Trophoblast cell (in vitro differentiated cells and primary cell): ENCODE data around the gene SLC10A7.
A peak's percentile ranks its signal among the peaks of the same experiment; 100 is the strongest.

Experiments
- DNase-seq, 2 donors: peaks; one replicate each; pipeline ENCODE4 v3.0.0-alpha.2; 2016
- H2AFZ ChIP-seq: 2 replicates; pipeline ENCODE4 v1.6.1; 2013; ENCODE audit warnings: low read length, moderate library complexity, mild to moderate bottlenecking; ENCODE audit not compliant: insufficient read depth, poor library complexity
- H2AK5ac ChIP-seq: 2 replicates; pipeline ENCODE4 v1.6.1; 2013; ENCODE audit warnings: mild to moderate bottlenecking, low read length
- H2BK120ac ChIP-seq: 2 replicates; pipeline ENCODE4 v1.6.1; 2013; ENCODE audit warnings: low read length, mild to moderate bottlenecking, moderate library complexity; ENCODE audit not compliant: insufficient read depth, poor library complexity
- H2BK12ac ChIP-seq: 2 replicates; pipeline ENCODE4 v1.6.1; 2013; ENCODE audit warnings: mild to moderate bottlenecking, low read length, moderate library complexity
- H2BK5ac ChIP-seq: 2 replicates; pipeline ENCODE4 v1.6.1; 2013; ENCODE audit warnings: low read length, low read depth, moderate library complexity, mild to moderate bottlenecking; ENCODE audit not compliant: poor library complexity
- H3K14ac ChIP-seq: 2 replicates; pipeline ENCODE4 v1.6.1; 2013; ENCODE audit warnings: mild to moderate bottlenecking, low read length
- H3K18ac ChIP-seq: 2 replicates; pipeline ENCODE4 v1.6.1; 2013; ENCODE audit warnings: mild to moderate bottlenecking, low read length
- H3K23ac ChIP-seq: 2 replicates; pipeline ENCODE4 v1.6.1; 2013; ENCODE audit warnings: low read length
- H3K27ac ChIP-seq: 2 replicates; pipeline ENCODE4 v1.5.1; 2013; ENCODE audit warnings: low read depth, mild to moderate bottlenecking, inconsistent platforms, low read length, moderate library complexity
- H3K27me3 ChIP-seq: 2 replicates; pipeline ENCODE4 v1.6.1; 2013; ENCODE audit warnings: inconsistent platforms, mild to moderate bottlenecking, low read length, moderate library complexity; ENCODE audit not compliant: insufficient read depth
- H3K36me3 ChIP-seq, 2 experiments: 1 replicate in 1 of 2; 2 replicates in 1 of 2; pipeline ENCODE4 v1.6.1; 2013; ENCODE audit warnings: low read length in 2 of 2, mild to moderate bottlenecking in 2 of 2, moderate library complexity in 1 of 2; ENCODE audit not compliant: insufficient read depth in 2 of 2, control insufficient read depth in 1 of 2
- H3K4ac ChIP-seq: 2 replicates; pipeline ENCODE4 v1.6.1; 2013; ENCODE audit warnings: low read depth, mild to moderate bottlenecking, low read length, moderate library complexity
- H3K4me1 ChIP-seq, 2 experiments: 1 replicate in 1 of 2; 2 replicates in 1 of 2; pipeline ENCODE4 v1.6.1; 2013; ENCODE audit warnings: low read length in 2 of 2, mild to moderate bottlenecking in 2 of 2, moderate library complexity in 1 of 2; ENCODE audit not compliant: insufficient read depth in 2 of 2, control insufficient read depth in 1 of 2
- H3K4me2 ChIP-seq: 2 replicates; pipeline ENCODE4 v1.6.1; 2013; ENCODE audit warnings: inconsistent platforms, mild to moderate bottlenecking, low read length, moderate library complexity
- H3K4me3 ChIP-seq: 2 replicates; pipeline ENCODE4 v1.5.1; 2013; ENCODE audit warnings: mild to moderate bottlenecking, low read depth, low read length, inconsistent platforms
- H3K79me1 ChIP-seq: one replicate; pipeline ENCODE4 v1.6.1; 2013; ENCODE audit warnings: low read length
- H3K79me2 ChIP-seq: 2 replicates; pipeline ENCODE4 v1.6.1; 2013; ENCODE audit warnings: low read length, mild to moderate bottlenecking; ENCODE audit not compliant: control insufficient read depth, insufficient read depth, poor library complexity
- H3K9ac ChIP-seq: 2 replicates; pipeline ENCODE4 v1.6.1; 2013; ENCODE audit warnings: mild to moderate bottlenecking, low read length
- H3K9me3 ChIP-seq: 2 replicates; pipeline ENCODE4 v1.6.1; 2013; ENCODE audit warnings: low read depth, mild to moderate bottlenecking, control low read depth, inconsistent platforms, low read length; ENCODE audit not compliant: insufficient read depth
- H4K12ac ChIP-seq: 2 replicates; pipeline ENCODE4 v1.6.1; 2013; ENCODE audit warnings: low read depth, mild to moderate bottlenecking, low read length, moderate library complexity
- H4K8ac ChIP-seq: 2 replicates; pipeline ENCODE4 v1.6.1; 2013; ENCODE audit warnings: low read depth, mild to moderate bottlenecking, low read length, moderate library complexity
- H4K91ac ChIP-seq: one replicate; pipeline ENCODE4 v1.6.1; 2013; ENCODE audit warnings: low read depth, mild to moderate bottlenecking, low read length, moderate library complexity
- WGBS: extraction: QIAGEN DNeasy Blood & Tissue Kit; methylation state at CpG from one replicate; pipeline ENCODE4 v1.1.7; 2013; ENCODE audit warnings: missing lambda C conversion rate; ENCODE audit not compliant: insufficient read length, insufficient coverage; ENCODE audit errors: extremely low coverage; 5-methylcytosine and 5-hydroxymethylcytosine counted together

The SLC10A7 gene

DNA sequence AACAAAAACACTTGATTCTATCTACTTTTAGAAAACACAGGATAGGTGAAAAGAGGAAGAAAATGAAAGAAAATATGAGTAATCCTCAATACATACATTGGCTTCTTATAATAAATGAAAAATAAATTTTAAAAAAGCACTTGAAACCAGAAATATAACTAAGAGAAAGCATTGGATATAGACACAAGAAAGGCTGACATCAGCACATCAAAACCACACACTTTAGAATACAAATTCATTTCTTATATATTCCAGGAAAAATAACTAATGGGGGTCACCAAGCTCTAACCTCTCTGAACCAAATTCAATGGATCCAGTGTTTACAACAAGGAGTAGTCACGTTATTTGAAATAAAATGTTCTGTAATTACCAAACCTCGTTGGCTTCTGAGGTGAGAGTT is 173.9 kb downstream of the SLC10A7 start:
- Histone ChIP-seq H2AK5ac (no peak overlapping the region), H3K23ac (no peak overlapping the region), H3K4me2 (no peak overlapping the region), H4K8ac (no peak overlapping the region), H3K18ac (no peak overlapping the region), H2AFZ (no peak overlapping the region), H3K4me1 (no peaks in the 10 kb centered on the region), H3K27me3 (no peaks in the 10 kb centered on the region), H3K14ac (no peak overlapping the region), H4K91ac (no peak overlapping the region), H4K12ac (no peak overlapping the region), H3K79me2 (no peaks in the 10 kb centered on the region), H3K4me3 (no peak overlapping the region), H3K79me1 (no peaks in the 10 kb centered on the region), H3K4ac (no peak overlapping the region), H3K9ac (no peak overlapping the region), H3K9me3 (no peaks in the 10 kb centered on the region), H2BK12ac (no peak overlapping the region), H3K36me3 (no peaks in the 10 kb centered on the region), H2BK5ac (no peak overlapping the region), H2BK120ac (no peak overlapping the region), H3K27ac (no peak overlapping the region)
- no peak for DNase-seq
- no CpG with 5 or more reads among the region's 2 CpGs for WGBS

DNA sequence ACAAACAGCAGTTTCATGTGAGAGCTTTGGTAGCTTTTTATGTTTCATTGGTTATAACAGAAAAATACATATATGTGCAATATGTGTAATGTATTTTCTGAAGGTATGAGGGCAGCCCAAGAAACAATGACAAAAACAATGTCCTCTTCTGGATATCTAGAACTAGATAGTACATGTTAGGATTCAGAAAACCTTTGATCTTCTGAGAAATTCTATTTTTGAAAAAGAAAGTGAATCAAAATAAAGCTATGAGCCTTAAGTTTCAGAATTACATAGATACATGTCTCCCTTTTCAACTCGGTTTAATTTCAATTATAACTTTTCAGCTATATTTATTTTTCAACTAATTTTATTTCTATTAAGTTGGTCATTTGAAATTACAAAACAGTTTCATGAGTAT is 175.5 kb downstream of the SLC10A7 start:
- Histone ChIP-seq H3K79me2 (no peaks in the 10 kb centered on the region), H3K27me3 (no peaks in the 10 kb centered on the region), H3K9me3 (no peaks in the 10 kb centered on the region), H3K18ac (no peak overlapping the region), H3K4me3 (no peak overlapping the region), H2BK120ac (no peak overlapping the region), H2AFZ (no peak overlapping the region), H4K8ac (no peak overlapping the region), H3K9ac (no peak overlapping the region), H4K91ac (no peak overlapping the region), H2BK12ac (no peak overlapping the region), H3K79me1 (no peaks in the 10 kb centered on the region), H3K4me2 (no peak overlapping the region), H3K4me1 (no peaks in the 10 kb centered on the region), H3K4ac (no peak overlapping the region), H3K27ac (no peak overlapping the region), H2BK5ac (no peak overlapping the region), H3K23ac (no peak overlapping the region), H2AK5ac (no peak overlapping the region), H4K12ac (no peak overlapping the region), H3K36me3 (no peaks in the 10 kb centered on the region), H3K14ac (no peak overlapping the region)
- no CpG with 5 or more reads among the region's 1 CpG for WGBS
- no peak for DNase-seq

DNA sequence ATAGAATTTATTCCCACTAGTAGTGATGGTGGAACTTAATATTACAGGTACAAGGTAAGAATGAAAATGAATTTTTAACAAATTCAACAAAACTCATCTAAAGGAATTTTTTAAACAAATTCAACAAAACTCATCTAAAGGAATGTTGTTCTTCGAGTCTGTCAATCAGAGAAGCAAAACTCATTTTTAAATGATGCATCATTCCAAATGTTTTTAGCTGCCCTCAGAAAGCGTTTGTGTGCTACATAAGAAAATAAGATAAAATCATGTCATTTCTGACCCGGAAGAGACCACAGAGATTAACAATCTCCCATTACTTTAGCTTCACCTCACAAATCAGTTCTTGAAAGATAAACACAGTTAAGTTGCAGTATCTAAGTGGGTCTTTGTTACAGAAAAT is 178.0 kb downstream of the SLC10A7 start:
- no peaks in the 10 kb centered on the region for H3K79me2 ChIP-seq
- no peak overlapping the region for H4K8ac ChIP-seq
- no peak overlapping the region for H2BK12ac ChIP-seq
- no peak overlapping the region for H4K12ac ChIP-seq
- H3K27ac ChIP-seq, result no peak overlapping the region
- no peak overlapping the region for H3K4ac ChIP-seq
- no peak overlapping the region for H2AK5ac ChIP-seq
- no peaks in the 10 kb centered on the region for H3K27me3 ChIP-seq
- no peak overlapping the region for H3K18ac ChIP-seq
- H3K4me3 ChIP-seq, result no peak overlapping the region
- no peak overlapping the region for H2AFZ ChIP-seq
- DNase-seq, result peak; percentile 29 to 82
- H3K4me2 ChIP-seq, result no peak overlapping the region
- no peaks in the 10 kb centered on the region for H3K9me3 ChIP-seq
- H3K4me1 ChIP-seq, result no peaks in the 10 kb centered on the region
- H3K9ac ChIP-seq, result no peak overlapping the region
- no CpG with 5 or more reads among the region's 3 CpGs for WGBS
- H3K36me3 ChIP-seq, result no peaks in the 10 kb centered on the region
- no peak overlapping the region for H2BK5ac ChIP-seq
- no peak overlapping the region for H3K23ac ChIP-seq
- H3K14ac ChIP-seq, result no peak overlapping the region
- no peak overlapping the region for H4K91ac ChIP-seq
- no peaks in the 10 kb centered on the region for H3K79me1 ChIP-seq
- no peak overlapping the region for H2BK120ac ChIP-seq

GRCh38 chr4:146343199-146343598 is 178.5 kb downstream of the SLC10A7 start:
- Histone ChIP-seq H3K27me3 (no peaks in the 10 kb centered on the region), H2AK5ac (no peak overlapping the region), H3K18ac (no peak overlapping the region), H2BK12ac (no peak overlapping the region), H3K27ac (no peak overlapping the region), H2AFZ (no peak overlapping the region), H3K36me3 (no peaks in the 10 kb centered on the region), H2BK120ac (no peak overlapping the region), H4K91ac (no peak overlapping the region), H3K4me3 (no peak overlapping the region), H3K79me1 (no peaks in the 10 kb centered on the region), H3K23ac (no peak overlapping the region), H4K8ac (no peak overlapping the region), H3K14ac (no peak overlapping the region), H2BK5ac (no peak overlapping the region), H3K79me2 (no peaks in the 10 kb centered on the region), H3K9me3 (no peaks in the 10 kb centered on the region), H3K4me1 (no peaks in the 10 kb centered on the region), H3K4me2 (no peak overlapping the region), H3K4ac (no peak overlapping the region), H3K9ac (no peak overlapping the region), H4K12ac (no peak overlapping the region)
- DNase-seq, result no peak
